ENCODE measurements around the gene DHX36.

Gene DHX36

GRCh38 chr3:154280161-154280560, 44.1 kb downstream of the DHX36 start:
- no peak for DNase-seq (ENCODE audit: low read depth in 2 of 2)

- no peak for DNase-seq (ENCODE audit: low read depth in 2 of 2)
Measured at GRCh38 chr3:154275965-154276364, 48.3 kb downstream of the DHX36 start.

GRCh38 chr3:154275292-154275691, 49.0 kb downstream of the DHX36 start:
- DNase-seq (ENCODE audit: low read depth in 2 of 2): no peak

- no peak for DNase-seq (ENCODE audit: low read depth in 2 of 2)
Measured at GRCh38 chr3:154274348-154274747, 49.9 kb downstream of the DHX36 start.

GRCh38 chr3:154273381-154273780, 50.9 kb downstream of the DHX36 start:
- DNase-seq (ENCODE audit: low read depth in 2 of 2): no peak

GRCh38 chr3:154254527-154254926, 69.8 kb downstream of the DHX36 start:
- no peak for DNase-seq (ENCODE audit: low read depth in 2 of 2)

GRCh38 chr3:154252759-154253638, 71.3 kb downstream of the DHX36 start:
- DNase-seq (ENCODE audit: low read depth in 2 of 2): peak; percentile 17 to 19

- DNase-seq (ENCODE audit: low read depth in 2 of 2): no peak
Measured at GRCh38 chr3:154251610-154252009, 72.7 kb downstream of the DHX36 start.

GRCh38 chr3:154250291-154250690, 74.0 kb downstream of the DHX36 start:
- DNase-seq (ENCODE audit: low read depth in 2 of 2): no peak

- DNase-seq (ENCODE audit: low read depth in 2 of 2): no peak
Measured at GRCh38 chr3:154247806-154248415, 76.4 kb downstream of the DHX36 start.

GRCh38 chr3:154244644-154245043, 79.6 kb downstream of the DHX36 start:
- DNase-seq (ENCODE audit: low read depth in 2 of 2): no peak

GRCh38 chr3:154243353-154243752, 80.9 kb downstream of the DHX36 start:
- DNase-seq (ENCODE audit: low read depth in 2 of 2): no peak

- no peak for DNase-seq (ENCODE audit: low read depth in 2 of 2)
Measured at GRCh38 chr3:154242766-154243165, 81.5 kb downstream of the DHX36 start.

- no peak for DNase-seq (ENCODE audit: low read depth in 2 of 2)
Measured at GRCh38 chr3:154241496-154241895, 82.8 kb downstream of the DHX36 start.

GRCh38 chr3:154240235-154240634, 84.1 kb downstream of the DHX36 start:
- DNase-seq (ENCODE audit: low read depth in 2 of 2): no peak

GRCh38 chr3:154236331-154236730, 88.0 kb downstream of the DHX36 start:
- no peak for DNase-seq (ENCODE audit: low read depth in 2 of 2)

- DNase-seq (ENCODE audit: low read depth in 2 of 2): no peak
Measured at GRCh38 chr3:154235330-154235729, 89.0 kb downstream of the DHX36 start.

GRCh38 chr3:154229217-154229590, 95.1 kb downstream of the DHX36 start:
- DNase-seq (ENCODE audit: low read depth in 2 of 2): no peak

GRCh38 chr3:154228561-154229216, 95.6 kb downstream of the DHX36 start:
- DNase-seq (ENCODE audit: low read depth in 2 of 2): no peak

GRCh38 chr3:154227531-154227930, 96.8 kb downstream of the DHX36 start:
- DNase-seq (ENCODE audit: low read depth in 2 of 2): no peak

GRCh38 chr3:154225536-154225935, 98.8 kb downstream of the DHX36 start:
- DNase-seq (ENCODE audit: low read depth in 2 of 2): no peak

- no peak for DNase-seq (ENCODE audit: low read depth in 2 of 2)
Measured at GRCh38 chr3:154224866-154225265, 99.4 kb downstream of the DHX36 start.

GRCh38 chr3:154224366-154224765, 99.9 kb downstream of the DHX36 start:
- DNase-seq (ENCODE audit: low read depth in 2 of 2): no peak

Measured in activated CD8-positive, alpha-beta memory T cell treated with anti-CD3 and anti-CD28 coated beads for 4 hours (primary cell).